OCI-LY3 (cell line): ENCODE data around the gene CDH9.

Source experiments
- H2AFZ ChIP-seq: fragments of 200-600, 300-600 bp; shearing (Covaris generic); 2 replicates; pipeline ENCODE4 v1.6.0; 2014; ENCODE audit warnings: antibody characterized with exemption, low read depth, low read length
- H3K27ac ChIP-seq: fragments of 200-600, 300-600 bp; sonication (generic); 2 replicates; pipeline ENCODE4 v1.5.1; 2014; ENCODE audit warnings: mild to moderate bottlenecking, low read length, moderate library complexity, mixed read lengths
- H3K27me3 ChIP-seq: fragments of 200-600, 300-600 bp; sonication (generic); 2 replicates; pipeline ENCODE4 v1.6.1; 2014; ENCODE audit warnings: low read depth, low read length, mixed read lengths
- H3K36me3 ChIP-seq: fragments of 200-600, 300-600 bp; sonication (generic); replicated peaks from 2 replicates; pipeline ENCODE3; 2014; ENCODE audit warnings: low read depth, low read length, mixed read lengths
- H3K4me1 ChIP-seq: fragments of 300-600, 200-600 bp; sonication (generic); 2 replicates; pipeline ENCODE4 v1.6.1; 2014; ENCODE audit warnings: low read length, mixed read lengths
- H3K4me2 ChIP-seq: fragments of 200-600, 300-600 bp; sonication (generic); 2 replicates; pipeline ENCODE4 v1.6.1; 2014; ENCODE audit warnings: low read length, mixed read lengths
- H3K4me3 ChIP-seq: fragments of 300-600, 200-600 bp; sonication (generic); 2 replicates; pipeline ENCODE4 v1.5.1; 2014; ENCODE audit warnings: antibody characterized with exemption, mild to moderate bottlenecking, low read length, moderate library complexity
- H3K79me2 ChIP-seq: fragments of 300-600, 200-600 bp; shearing (Covaris generic); 2 replicates; pipeline ENCODE4 v1.6.1; 2014; ENCODE audit warnings: mild to moderate bottlenecking, low read length, mixed read lengths
- H3K9ac ChIP-seq: fragments of 300-600, 200-600 bp; shearing (Covaris generic); 2 replicates; pipeline ENCODE4 v1.6.0; 2014; ENCODE audit warnings: mild to moderate bottlenecking, low read length, moderate library complexity
- H3K9me3 ChIP-seq: fragments of 200-600, 300-600 bp; shearing (Covaris generic); 2 replicates; pipeline ENCODE4 v1.6.1; 2014; ENCODE audit warnings: low read length, mixed read lengths; ENCODE audit not compliant: insufficient read depth
- H4K20me1 ChIP-seq: fragments of 200-600, 300-600 bp; sonication (generic); 2 replicates; pipeline ENCODE4 v1.6.1; 2016; ENCODE audit warnings: low read length, mixed read lengths; ENCODE audit not compliant: insufficient read depth
- CTCF ChIP-seq: fragments of 200-600, 300-600 bp; sonication (generic); IDR thresholded peaks from 2 replicates; pipeline ENCODE4 v1.5.1; 2014; ENCODE audit warnings: antibody characterized with exemption, low read length, low read depth
- EZH2phosphoT487 ChIP-seq: fragments of 200-600 bp; shearing (Covaris generic); IDR thresholded peaks from 2 replicates; pipeline ENCODE4 v1.6.1; 2018; ENCODE audit warnings: antibody characterized with exemption, mixed run types, low read depth

CDH9 gene

GRCh38 chr5:26959290-26959689 lies 79.1 kb downstream of the CDH9 start:
- Histone ChIP-seq H2AFZ (no peak overlapping the region), H3K27ac (no peak overlapping the region), H3K36me3 (no peaks in the 10 kb centered on the region), H3K4me1 (no peaks in the 10 kb centered on the region), H3K4me3 (no peak overlapping the region), H4K20me1 (no peaks in the 10 kb centered on the region), H3K9me3 (no peaks in the 10 kb centered on the region), H3K27me3 (no peaks in the 10 kb centered on the region), H3K4me2 (no peak overlapping the region), H3K9ac (no peak overlapping the region), H3K79me2 (no peaks in the 10 kb centered on the region)
- TF ChIP-seq CTCF = no peak

- Histone ChIP-seq H3K4me2 (no peak overlapping the region), H2AFZ (no peak overlapping the region), H3K4me1 (no peaks in the 10 kb centered on the region), H3K79me2 (no peaks in the 10 kb centered on the region), H3K27ac (no peak overlapping the region), H3K9ac (no peak overlapping the region), H3K36me3 (no peaks in the 10 kb centered on the region), H3K27me3 (no peaks in the 10 kb centered on the region), H3K9me3 (no peaks in the 10 kb centered on the region), H4K20me1 (no peaks in the 10 kb centered on the region), H3K4me3 (no peak overlapping the region)
- TF ChIP-seq EZH2phosphoT487 (no peak), CTCF (no peak)
Measured at GRCh38 chr5:26955161-26955560, 83.2 kb downstream of the CDH9 start.

- Histone ChIP-seq H2AFZ (no peak overlapping the region), H3K36me3 (no peaks in the 10 kb centered on the region), H4K20me1 (no peaks in the 10 kb centered on the region), H3K27me3 (no peaks in the 10 kb centered on the region), H3K9me3 (no peaks in the 10 kb centered on the region), H3K27ac (no peak overlapping the region), H3K9ac (no peak overlapping the region), H3K4me1 (no peaks in the 10 kb centered on the region), H3K79me2 (no peaks in the 10 kb centered on the region), H3K4me3 (no peak overlapping the region), H3K4me2 (no peak overlapping the region)
- TF ChIP-seq CTCF (no peak), EZH2phosphoT487 (no peak)
Measured at GRCh38 chr5:26948921-26949320, 89.5 kb downstream of the CDH9 start.

- no peak overlapping the region for H3K27ac ChIP-seq
- no peak overlapping the region for H3K9ac ChIP-seq
- no peaks in the 10 kb centered on the region for H3K4me1 ChIP-seq
- no peak for TF ChIP-seq CTCF
- TF ChIP-seq EZH2phosphoT487 = no peak
- H2AFZ ChIP-seq = no peak overlapping the region
- H3K36me3 ChIP-seq = no peaks in the 10 kb centered on the region
- no peaks in the 10 kb centered on the region for H3K79me2 ChIP-seq
- no peaks in the 10 kb centered on the region for H3K27me3 ChIP-seq
- no peak overlapping the region for H3K4me2 ChIP-seq
- H4K20me1 ChIP-seq = no peaks in the 10 kb centered on the region
- no peaks in the 10 kb centered on the region for H3K9me3 ChIP-seq
- no peak overlapping the region for H3K4me3 ChIP-seq
Measured at GRCh38 chr5:26945901-26946300, 92.5 kb downstream of the CDH9 start.
